ENCODE data around the gene C9orf72. TPM values are rescaled to one million over a fixed set of nuclear protein-coding genes. Genes with fewer than 3 reads are reported as not detected.

The C9orf72 gene
- total and polyA plus RNA-seq, 2 of the 13 experiments (the other 11 are each of a cell fraction or from before 2014, with no cell fraction given), result 3.1 to 5.9 TPM

DNA sequence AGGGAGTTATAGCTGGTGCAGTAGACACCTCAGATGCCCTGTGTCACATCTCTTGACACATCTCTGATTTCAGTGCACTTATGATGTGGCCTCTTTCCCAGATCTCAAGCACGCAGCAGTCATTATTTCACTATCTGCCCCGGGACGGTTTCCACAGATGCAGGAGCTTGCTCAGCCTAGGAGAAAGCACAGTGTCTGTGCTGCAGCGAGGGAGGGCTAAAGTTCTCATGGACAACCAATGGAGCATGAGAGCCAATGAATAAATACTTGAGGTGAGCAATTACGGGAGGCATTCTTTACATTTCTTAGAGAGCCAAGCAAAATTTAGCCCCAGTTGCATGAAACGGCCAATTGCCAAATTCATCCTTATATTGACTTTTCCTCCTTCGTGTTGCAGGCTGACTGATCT is 36.2 kb downstream of the C9orf72 start (continued):
- TF ChIP-seq, protein P1, sequence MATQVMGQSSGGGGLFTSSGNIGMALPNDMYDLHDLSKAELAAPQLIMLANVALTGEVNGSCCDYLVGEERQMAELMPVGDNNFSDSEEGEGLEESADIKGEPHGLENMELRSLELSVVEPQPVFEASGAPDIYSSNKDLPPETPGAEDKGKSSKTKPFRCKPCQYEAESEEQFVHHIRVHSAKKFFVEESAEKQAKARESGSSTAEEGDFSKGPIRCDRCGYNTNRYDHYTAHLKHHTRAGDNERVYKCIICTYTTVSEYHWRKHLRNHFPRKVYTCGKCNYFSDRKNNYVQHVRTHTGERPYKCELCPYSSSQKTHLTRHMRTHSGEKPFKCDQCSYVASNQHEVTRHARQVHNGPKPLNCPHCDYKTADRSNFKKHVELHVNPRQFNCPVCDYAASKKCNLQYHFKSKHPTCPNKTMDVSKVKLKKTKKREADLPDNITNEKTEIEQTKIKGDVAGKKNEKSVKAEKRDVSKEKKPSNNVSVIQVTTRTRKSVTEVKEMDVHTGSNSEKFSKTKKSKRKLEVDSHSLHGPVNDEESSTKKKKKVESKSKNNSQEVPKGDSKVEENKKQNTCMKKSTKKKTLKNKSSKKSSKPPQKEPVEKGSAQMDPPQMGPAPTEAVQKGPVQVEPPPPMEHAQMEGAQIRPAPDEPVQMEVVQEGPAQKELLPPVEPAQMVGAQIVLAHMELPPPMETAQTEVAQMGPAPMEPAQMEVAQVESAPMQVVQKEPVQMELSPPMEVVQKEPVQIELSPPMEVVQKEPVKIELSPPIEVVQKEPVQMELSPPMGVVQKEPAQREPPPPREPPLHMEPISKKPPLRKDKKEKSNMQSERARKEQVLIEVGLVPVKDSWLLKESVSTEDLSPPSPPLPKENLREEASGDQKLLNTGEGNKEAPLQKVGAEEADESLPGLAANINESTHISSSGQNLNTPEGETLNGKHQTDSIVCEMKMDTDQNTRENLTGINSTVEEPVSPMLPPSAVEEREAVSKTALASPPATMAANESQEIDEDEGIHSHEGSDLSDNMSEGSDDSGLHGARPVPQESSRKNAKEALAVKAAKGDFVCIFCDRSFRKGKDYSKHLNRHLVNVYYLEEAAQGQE (IDR thresholded peaks at IDR 0.05; ENCODE audit: borderline replicate concordance in 1 of 2, low read depth in 1 of 2, low read length in 2 of 2), result no peak
- TF ChIP-seq FOXP1 (IDR thresholded peaks at IDR 0.05), result no peak
- peak; percentile 39; the same call in 1 of the 2 replicates for TF ChIP-seq FOXP1 (CRISPR knock-in tag; IDR thresholded peaks at IDR 0.05)
- no peak for TF ChIP-seq ZNF563 (CRISPR knock-in tag; IDR thresholded peaks at IDR 0.05)
- no peak for TF ChIP-seq NR2F2 (IDR thresholded peaks at IDR 0.05; ENCODE audit: borderline replicate concordance, low read depth)
- TF ChIP-seq ARID5B (CRISPR knock-in tag; IDR thresholded peaks at IDR 0.05), result peak; percentile 70
- TF ChIP-seq MEIS2 (CRISPR knock-in tag; IDR thresholded peaks at IDR 0.05), result no peak
- no peak for TF ChIP-seq ARID2 (CRISPR knock-in tag; IDR thresholded peaks at IDR 0.05; ENCODE audit: borderline replicate concordance)
- no peak for TF ChIP-seq BHLHE40 (IDR thresholded peaks at IDR 0.05; ENCODE audit: low read length)
- TF ChIP-seq CC2D1A (CRISPR knock-in tag; IDR thresholded peaks at IDR 0.05), result no peak
- no peak for TF ChIP-seq TSC22D2 (CRISPR knock-in tag; IDR thresholded peaks at IDR 0.05; ENCODE audit: borderline replicate concordance)
- TF ChIP-seq MAZ (IDR thresholded peaks at IDR 0.05; ENCODE audit: borderline replicate concordance, low read depth, low read length), result no peak
- no peak for TF ChIP-seq MAZ (CRISPR knock-in tag; IDR thresholded peaks at IDR 0.05; ENCODE audit: low read depth)
- peak; percentile 45; the same call in 1 of the 2 replicates for TF ChIP-seq NFIC (IDR thresholded peaks at IDR 0.05; ENCODE audit: low read length)
- no peak for TF ChIP-seq ZNF460 (CRISPR knock-in tag; IDR thresholded peaks at IDR 0.05; ENCODE audit: borderline replicate concordance)
- TF ChIP-seq ZNF264 (CRISPR knock-in tag; IDR thresholded peaks at IDR 0.05), result no peak
- TF ChIP-seq ZNF768 (CRISPR knock-in tag; IDR thresholded peaks at IDR 0.05), result no peak
- no peak for TF ChIP-seq ZNF17 (CRISPR knock-in tag; IDR thresholded peaks at IDR 0.05)
- TF ChIP-seq DR1 (CRISPR knock-in tag; IDR thresholded peaks at IDR 0.05), result no peak
- peak; percentile 68 for TF ChIP-seq HHEX (CRISPR knock-in tag; IDR thresholded peaks at IDR 0.05)
- TF ChIP-seq RARA (CRISPR knock-in tag; IDR thresholded peaks at IDR 0.05), result peak; percentile 59; the same call in 1 of the 2 replicates
- TF ChIP-seq GATAD2A (CRISPR knock-in tag; IDR thresholded peaks at IDR 0.05), result 0 out of 2 replicates have a peak, but pooled peaks have one; percentile 19
- 0 out of 2 replicates have a peak, but pooled peaks have one; percentile 17 for TF ChIP-seq ELF1 (CRISPR knock-in tag; IDR thresholded peaks at IDR 0.05)
- no peak for TF ChIP-seq ZNF446 (CRISPR knock-in tag; IDR thresholded peaks at IDR 0.05)
- peak; percentile 31; the same call in 1 of the 2 replicates for TF ChIP-seq FOSL2 (CRISPR knock-in tag; IDR thresholded peaks at IDR 0.05)
- TF ChIP-seq ERF (CRISPR knock-in tag; IDR thresholded peaks at IDR 0.05), result no peak

Measured in HepG2 (cell line).